ENCODE results near the gene C10orf143. TPM values are rescaled to one million over a fixed set of nuclear protein-coding genes. Genes with fewer than 3 reads are reported as not detected.

C10orf143 gene
- polyA plus RNA-seq, 4 donors: 6.1 to 7.7 (median 6.8) TPM

- no peak for DNase-seq (ENCODE audit: low read depth in 4 of 4, low spot score in 2 of 4)
Observed at GRCh38 chr10:130018265-130018664, 92.4 kb downstream of the C10orf143 start.

DNA sequence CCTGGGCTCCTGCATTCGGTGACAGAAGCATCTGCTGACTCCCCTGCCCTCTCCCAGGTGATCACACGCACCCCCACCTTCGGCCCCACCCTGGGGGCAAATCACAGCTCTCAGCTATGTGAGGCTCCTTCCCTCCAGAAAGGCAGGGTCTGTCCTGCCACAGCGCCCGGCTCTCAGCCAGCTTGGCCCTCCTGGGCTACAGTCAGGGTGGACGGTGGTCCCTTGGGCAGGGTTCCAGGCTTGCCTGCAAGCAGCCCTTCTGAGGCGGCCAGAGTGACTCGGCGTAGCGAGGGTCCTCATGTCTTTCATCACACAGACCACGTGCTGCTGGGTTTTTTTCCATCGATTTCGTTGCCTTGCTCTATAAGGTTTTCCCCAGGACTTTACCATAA, 93.0 kb downstream of the C10orf143 start:
- no peak for DNase-seq (ENCODE audit: low read depth in 4 of 4, low spot score in 2 of 4)

DNA sequence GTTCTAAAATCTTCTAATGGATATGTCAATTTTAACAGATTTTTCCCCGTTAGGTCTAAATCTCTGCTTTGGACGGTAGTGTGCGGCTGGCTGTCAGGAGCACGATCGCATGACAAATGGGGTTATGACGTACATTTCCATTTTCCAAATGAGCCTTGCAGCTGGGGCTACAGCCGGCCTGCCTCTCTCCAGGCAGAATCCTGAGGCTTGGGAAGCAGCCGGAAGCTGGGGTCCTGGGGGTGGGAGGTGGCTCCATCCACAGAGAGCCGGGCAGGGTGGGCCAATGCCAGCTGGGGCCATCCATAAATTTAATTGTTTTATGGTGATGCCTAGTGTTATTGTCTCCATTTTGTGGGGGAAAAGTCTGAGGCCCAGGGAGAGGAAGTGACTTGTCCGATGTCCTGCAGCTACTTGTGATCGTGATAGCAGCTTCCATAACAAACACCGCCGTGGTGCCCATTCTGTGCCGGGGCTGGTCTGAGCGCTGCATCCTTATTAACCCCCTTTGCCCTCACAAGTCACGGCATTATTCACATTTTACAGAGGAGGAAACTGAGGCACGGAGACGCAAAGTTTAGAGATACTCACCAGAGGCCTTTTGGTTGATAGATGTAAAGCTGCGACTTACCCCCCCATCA, 93.5 kb downstream of the C10orf143 start:
- no peak for DNase-seq (ENCODE audit: low read depth in 4 of 4, low spot score in 2 of 4)

- DNase-seq (ENCODE audit: low read depth in 4 of 4, low spot score in 2 of 4): no peak
Observed at GRCh38 chr10:130016095-130016494, 94.5 kb downstream of the C10orf143 start.

GRCh38 chr10:130015075-130015695, 95.4 kb downstream of the C10orf143 start:
- no peak for DNase-seq (ENCODE audit: low read depth in 4 of 4, low spot score in 2 of 4)

DNA sequence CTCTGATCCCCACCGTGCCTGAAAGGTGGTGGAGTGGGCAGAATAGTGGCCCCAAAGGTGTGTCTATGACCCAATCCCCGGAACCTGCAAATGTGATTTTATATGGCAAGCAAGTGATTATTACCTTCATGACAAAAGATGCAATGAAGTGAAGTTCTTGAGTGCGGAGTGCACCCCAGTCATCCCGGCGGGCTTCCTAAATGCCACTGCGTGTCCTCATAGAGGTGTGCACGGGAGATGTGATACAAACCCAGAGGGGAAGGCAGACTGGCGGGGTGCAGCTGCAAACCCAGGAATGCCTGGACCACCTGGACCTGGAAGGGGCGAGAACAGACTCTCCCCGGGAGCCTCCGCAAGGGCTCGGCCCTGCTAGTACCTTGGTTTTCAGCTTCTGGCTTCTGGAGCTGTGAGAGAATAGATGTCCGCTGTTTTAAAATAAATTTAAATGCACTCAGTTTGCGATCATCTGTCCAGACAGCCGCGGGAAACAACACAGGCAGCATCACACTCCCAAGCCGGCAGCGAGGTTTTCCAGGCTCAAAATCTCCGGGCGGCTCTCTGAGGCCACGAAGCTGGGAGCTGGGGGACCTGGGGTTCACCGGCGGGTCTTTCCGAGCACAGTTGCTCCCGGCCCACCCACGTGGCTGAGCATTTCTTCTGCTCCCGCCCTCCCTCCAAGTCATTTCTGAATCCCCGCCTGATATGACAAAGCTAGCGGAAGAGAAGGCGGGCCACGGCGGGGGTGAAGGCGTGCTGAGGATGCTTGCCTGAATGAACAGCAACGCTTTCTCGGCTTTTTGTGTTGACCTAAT, 96.2 kb downstream of the C10orf143 start:
- no peak for DNase-seq (ENCODE audit: low read depth in 4 of 4, low spot score in 2 of 4)

Other genes starting within 250 kb of the C10orf143 start
- gene EBF3, start 146.6 kb downstream of the C10orf143 start, polyA plus RNA-seq (ENCODE audit: insufficient read length in 4 of 4): 1 to 10 TPM in 3 of 4 donors, under 1 TPM in 1; 0.89 to 2.8 (median 1.8) TPM
- gene GLRX3, start 25.6 kb upstream of the C10orf143 start, polyA plus RNA-seq (ENCODE audit: insufficient read length in 4 of 4): 10 to 100 TPM; 79.7 to 88.8 (median 86.8) TPM

Data from left renal cortex interstitium (tissue), 4 donors.